GM18909 (cell line): Measurements from ENCODE around the gene C11orf68.
"Not testable (repeated sequence)": the region's sequence is repeated elsewhere in the genome, so short reads cannot be mapped to it uniquely, and the experiment has no call there.

Source experiments
- ATAC-seq: cut with Tn5 transposase; IDR thresholded peaks from one replicate; pipeline ENCODE4 v1.9.1; 2021; ENCODE audit warnings: mild to moderate bottlenecking; ENCODE audit not compliant: unreplicated experiment, poor library complexity

Gene C11orf68

GRCh38 chr11:65892661-65893317 lies 26.1 kb downstream of the C11orf68 start:
- no peak for ATAC-seq

- ATAC-seq, result not testable (repeated sequence)
Measured at GRCh38 chr11:65892137-65892540, 26.7 kb downstream of the C11orf68 start.

GRCh38 chr11:65891219-65892136 lies 27.4 kb downstream of the C11orf68 start:
- no peak for ATAC-seq

GRCh38 chr11:65890324-65891218 lies 28.3 kb downstream of the C11orf68 start, which contains the start of gene CCDC85B:
Gene CCDC85B, plus strand, starts transcription at chr11:65890673. Its CDS starts 111 bp downstream, at chr11:65890784.
- ATAC-seq, result peak; percentile 54

GRCh38 chr11:65888163-65888814 lies 30.6 kb downstream of the C11orf68 start, which contains the start of gene FIBP:
Gene FIBP, minus strand, starts transcription at chr11:65888471. Its CDS starts 53 bp downstream, at chr11:65888418.
- ATAC-seq, result peak; percentile 45

GRCh38 chr11:65887723-65888162 lies 31.1 kb downstream of the C11orf68 start:
- no peak for ATAC-seq

GRCh38 chr11:65886826-65887722 lies 31.8 kb downstream of the C11orf68 start:
- no peak for ATAC-seq

GRCh38 chr11:65885808-65886536 lies 32.9 kb downstream of the C11orf68 start:
- no peak for ATAC-seq

GRCh38 chr11:65885231-65885630 lies 33.6 kb downstream of the C11orf68 start:
- no peak for ATAC-seq

- peak; percentile 28 for ATAC-seq
Measured at GRCh38 chr11:65884716-65885092, 34.2 kb downstream of the C11orf68 start.

- ATAC-seq, result no peak
Measured at GRCh38 chr11:65883786-65884715, 34.8 kb downstream of the C11orf68 start.

GRCh38 chr11:65883058-65883761 lies 35.7 kb downstream of the C11orf68 start:
- no peak for ATAC-seq

- ATAC-seq, result no peak
Measured at GRCh38 chr11:65882120-65883057, 36.5 kb downstream of the C11orf68 start.

- ATAC-seq, result no peak
Measured at GRCh38 chr11:65880844-65881421, 37.9 kb downstream of the C11orf68 start.

GRCh38 chr11:65880027-65880426 lies 38.8 kb downstream of the C11orf68 start:
- no peak for ATAC-seq
